Vagina (tissue), 2 donors: ENCODE data around the gene CCDC88C.

Experiments
- POLR2A ChIP-seq, 2 donors: fragments of 450-650 bp; IDR thresholded peaks; one replicate each; pipeline ENCODE4 v1.6.1; 2017; ENCODE audit warnings: antibody characterized with exemption in 2 of 2, mild to moderate bottlenecking in 2 of 2, moderate library complexity in 2 of 2
- TF ChIP-seq, protein P1 (sequence below), 3 experiments: fragments of 450-650 bp in 2 of 3; fragments of 200-600 bp in 1 of 3; sonication (generic) in 1 of 3; IDR thresholded peaks; one replicate each; pipeline ENCODE4 v1.5.1; 2017 to 2019; ENCODE audit warnings: antibody characterized with exemption in 3 of 3, mild to moderate bottlenecking in 2 of 3, moderate library complexity in 2 of 3

DNA sequence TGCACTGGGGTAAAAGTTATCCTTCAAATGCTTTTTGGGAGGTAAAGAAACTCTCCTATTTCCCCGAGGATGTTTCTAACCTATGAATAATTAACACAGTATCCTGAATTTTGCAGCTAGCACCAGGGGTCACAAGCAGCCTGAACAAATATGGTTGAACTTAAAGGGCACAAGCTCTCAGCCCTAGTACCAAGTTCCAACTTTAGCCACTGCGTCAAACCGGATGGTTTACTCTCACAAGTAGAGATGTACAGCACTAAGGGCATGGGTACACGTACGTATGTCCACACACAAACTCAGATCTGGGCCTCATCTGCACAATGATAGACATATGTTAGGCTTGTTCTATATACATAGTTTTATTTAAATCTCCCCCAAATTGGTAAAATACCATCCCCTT, 4.7 kb downstream of the CCDC88C start:
- TF ChIP-seq, protein P1, sequence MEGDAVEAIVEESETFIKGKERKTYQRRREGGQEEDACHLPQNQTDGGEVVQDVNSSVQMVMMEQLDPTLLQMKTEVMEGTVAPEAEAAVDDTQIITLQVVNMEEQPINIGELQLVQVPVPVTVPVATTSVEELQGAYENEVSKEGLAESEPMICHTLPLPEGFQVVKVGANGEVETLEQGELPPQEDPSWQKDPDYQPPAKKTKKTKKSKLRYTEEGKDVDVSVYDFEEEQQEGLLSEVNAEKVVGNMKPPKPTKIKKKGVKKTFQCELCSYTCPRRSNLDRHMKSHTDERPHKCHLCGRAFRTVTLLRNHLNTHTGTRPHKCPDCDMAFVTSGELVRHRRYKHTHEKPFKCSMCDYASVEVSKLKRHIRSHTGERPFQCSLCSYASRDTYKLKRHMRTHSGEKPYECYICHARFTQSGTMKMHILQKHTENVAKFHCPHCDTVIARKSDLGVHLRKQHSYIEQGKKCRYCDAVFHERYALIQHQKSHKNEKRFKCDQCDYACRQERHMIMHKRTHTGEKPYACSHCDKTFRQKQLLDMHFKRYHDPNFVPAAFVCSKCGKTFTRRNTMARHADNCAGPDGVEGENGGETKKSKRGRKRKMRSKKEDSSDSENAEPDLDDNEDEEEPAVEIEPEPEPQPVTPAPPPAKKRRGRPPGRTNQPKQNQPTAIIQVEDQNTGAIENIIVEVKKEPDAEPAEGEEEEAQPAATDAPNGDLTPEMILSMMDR (IDR thresholded peaks at IDR 0.05) = no peak
- no peak for TF ChIP-seq POLR2A (IDR thresholded peaks at IDR 0.05)
